Activated CD8-positive, alpha-beta memory T cell treated with anti-CD3 and anti-CD28 coated beads for 4 hours (primary cell): ENCODE results near the gene ARL8A.
A peak's percentile ranks its signal among the peaks of the same experiment; 100 is the strongest.

Experiments
- DNase-seq, 2 donors: peaks; one replicate each; pipeline ENCODE4 v3.0.0-alpha.2; 2020; ENCODE audit warnings: low read depth in 2 of 2

ARL8A gene

GRCh38 chr1:202135221-202135721 is 9.3 kb downstream of the ARL8A start:
- peak in 1 of 2 donors; percentile 32 for DNase-seq

GRCh38 chr1:202134645-202135172 is 9.8 kb downstream of the ARL8A start:
- DNase-seq: no peak

- DNase-seq: no peak
Measured at GRCh38 chr1:202133989-202134388, 10.5 kb downstream of the ARL8A start.

GRCh38 chr1:202133496-202133895 is 11.0 kb downstream of the ARL8A start:
- no peak for DNase-seq

- no peak for DNase-seq
Measured at GRCh38 chr1:202133001-202133400, 11.5 kb downstream of the ARL8A start.

GRCh38 chr1:202131956-202132821 is 12.3 kb downstream of the ARL8A start:
- DNase-seq: no peak

GRCh38 chr1:202130816-202131522 is 13.6 kb downstream of the ARL8A start:
- no peak for DNase-seq

- no peak for DNase-seq
Measured at GRCh38 chr1:202130297-202130721, 14.2 kb downstream of the ARL8A start.

GRCh38 chr1:202129453-202130296 is 14.9 kb downstream of the ARL8A start:
- no peak for DNase-seq

- DNase-seq: no peak
Measured at GRCh38 chr1:202127836-202128622, 16.5 kb downstream of the ARL8A start.

GRCh38 chr1:202127061-202127460 is 17.5 kb downstream of the ARL8A start:
- no peak for DNase-seq

GRCh38 chr1:202126426-202126825 is 18.1 kb downstream of the ARL8A start:
- DNase-seq: no peak

GRCh38 chr1:202125611-202126010 is 18.9 kb downstream of the ARL8A start:
- no peak for DNase-seq

- no peak for DNase-seq
Measured at GRCh38 chr1:202124142-202124541, 20.4 kb downstream of the ARL8A start.

GRCh38 chr1:202123336-202123813 is 21.2 kb downstream of the ARL8A start:
- no peak for DNase-seq

GRCh38 chr1:202122639-202123335 is 21.8 kb downstream of the ARL8A start, which contains the start of gene GPR37L1:
Gene GPR37L1 (plus strand): TSS chr1:202122917. CDS start chr1:202122964, 47 bp downstream.
- no peak for DNase-seq

GRCh38 chr1:202121006-202121405 is 23.5 kb downstream of the ARL8A start:
- no peak for DNase-seq

GRCh38 chr1:202117898-202118371 is 26.6 kb downstream of the ARL8A start:
- no peak for DNase-seq

- DNase-seq: no peak
Measured at GRCh38 chr1:202116287-202116686, 28.2 kb downstream of the ARL8A start.
